T-cell (primary cell): Measurements from ENCODE around the gene AJM1. TPM values are rescaled to one million over a fixed set of nuclear protein-coding genes. Genes with fewer than 3 reads are reported as not detected.
"Not testable (repeated sequence)": the region's sequence is repeated elsewhere in the genome, so short reads cannot be mapped to it uniquely, and the experiment has no call there.

ENCODE experiments used
- ATAC-seq, 4 experiments: fragments of 200-7000 bp in 3 of 4; fragments of 150-1000 bp in 1 of 4; cut with Tn5 transposase; replicated peaks in 1 of 4; 1 replicate in 3 of 4; 2 replicates in 1 of 4; pipeline ENCODE4 v1.10.0; 2021; ENCODE audit warnings: moderate library complexity in 3 of 4, mild to moderate bottlenecking in 2 of 4, moderate number of reproducible peaks in 1 of 4
- CTCF ChIA-PET, 2 donors: fragments of 300-600 bp; sonication (Branson Sonifier 250); formaldehyde crosslinking; loops; one replicate each; lab custom pipeline; 2022; ENCODE audit warnings: antibody characterized with exemption in 2 of 2; lab: Charles Lee
- POLR2A ChIA-PET, 2 donors: fragments of 300-600 bp; sonication (Branson Sonifier 250); formaldehyde crosslinking; loops; one replicate each; lab custom pipeline; 2022; ENCODE audit warnings: antibody characterized with exemption in 2 of 2; lab: Charles Lee
- DNase-seq, 35 experiments: peaks; one replicate each; pipeline versions ENCODE4 v3.0.0 to v3.0.0-alpha.2; 2013 to 2023
- H3K27ac ChIP-seq: one replicate; pipeline ENCODE4 v1.5.1; 2013; ENCODE audit warnings: low read length
- H3K27me3 ChIP-seq, 2 experiments: replicated peaks in 1 of 2; 1 replicate in 1 of 2; 2 replicates in 1 of 2; pipeline versions ENCODE4 v1.6.1 to v1.7.0; 2013; ENCODE audit warnings: low read length in 1 of 2, mixed read lengths in 1 of 2; ENCODE audit not compliant: control insufficient read depth in 2 of 2, insufficient read depth in 2 of 2; ENCODE audit errors: extremely low read depth in 1 of 2
- H3K36me3 ChIP-seq, 2 donors: 1 replicate in 1 of 2; 2 replicates in 1 of 2; pipeline versions ENCODE4 v1.6.1 to v1.7.0; 2013; ENCODE audit warnings: low read length in 1 of 2; ENCODE audit not compliant: control insufficient read depth in 2 of 2, insufficient read depth in 1 of 2; ENCODE audit errors: extremely low read depth in 1 of 2
- H3K4me1 ChIP-seq, 2 experiments: 1 replicate in 1 of 2; 2 replicates in 1 of 2; pipeline versions ENCODE4 v1.6.1 to v1.7.0; 2013; ENCODE audit warnings: low read length in 2 of 2, mixed read lengths in 1 of 2; ENCODE audit not compliant: insufficient read depth in 2 of 2, control insufficient read depth in 1 of 2; ENCODE audit errors: extremely low read depth in 1 of 2
- H3K4me3 ChIP-seq, 2 donors: 1 replicate in 1 of 2; 2 replicates in 1 of 2; pipeline versions ENCODE4 v1.5.1 to v1.7.0; 2013; ENCODE audit warnings: mild to moderate bottlenecking in 2 of 2, low read length in 1 of 2, moderate library complexity in 1 of 2; ENCODE audit not compliant: control insufficient read depth in 1 of 2; ENCODE audit errors: extremely low read depth in 1 of 2
- H3K9me3 ChIP-seq: 2 replicates; pipeline ENCODE4 v1.7.0; 2013
- H3K27ac Mint-ChIP-seq, 2 donors: one replicate each; pipeline ENCODE4 v1.8.0; 2020 to 2021; ENCODE audit warnings: mild to moderate bottlenecking in 2 of 2, mixed read lengths in 2 of 2
- H3K27me3 Mint-ChIP-seq, 2 donors: one replicate each; pipeline ENCODE4 v1.8.0; 2021 to 2022; ENCODE audit warnings: mixed read lengths in 2 of 2
- H3K36me3 Mint-ChIP-seq: one replicate; pipeline ENCODE4 v1.8.0; 2021; ENCODE audit warnings: mixed read lengths
- H3K4me1 Mint-ChIP-seq, 3 donors: one replicate each; pipeline ENCODE4 v1.8.0; 2020 to 2022; ENCODE audit warnings: mixed read lengths in 3 of 3, mild to moderate bottlenecking in 1 of 3
- H3K4me3 Mint-ChIP-seq, 3 donors: one replicate each; pipeline ENCODE4 v1.8.0; 2020 to 2022; ENCODE audit warnings: mild to moderate bottlenecking in 3 of 3, mixed read lengths in 3 of 3, moderate library complexity in 3 of 3
- H3K9me3 Mint-ChIP-seq, 3 donors: one replicate each; pipeline ENCODE4 v1.8.0; 2020 to 2022; ENCODE audit warnings: mixed read lengths in 3 of 3
- WGBS: methylation state at CpG from one replicate; pipeline ENCODE4 v1.1.5; 2013; ENCODE audit warnings: missing lambda C conversion rate; ENCODE audit not compliant: insufficient coverage; 5-methylcytosine and 5-hydroxymethylcytosine counted together
- total RNA-seq, 35 experiments: library from RNA in 6 of 35; stranded (reverse) in 6 of 35; fragments of 120-200 nt in 1 of 35; gene quantifications; one replicate each; pipeline versions ENCODE4 v1.2.1 to v1.2.4 and lab custom pipeline; 2013 to 2026

AJM1 gene
- total RNA-seq, 5 donors from 2014 or later (not counting 1 experiment from before 2014, with no cell fraction given), result 2.1 to 7.5 (median 5.1) TPM

DNA sequence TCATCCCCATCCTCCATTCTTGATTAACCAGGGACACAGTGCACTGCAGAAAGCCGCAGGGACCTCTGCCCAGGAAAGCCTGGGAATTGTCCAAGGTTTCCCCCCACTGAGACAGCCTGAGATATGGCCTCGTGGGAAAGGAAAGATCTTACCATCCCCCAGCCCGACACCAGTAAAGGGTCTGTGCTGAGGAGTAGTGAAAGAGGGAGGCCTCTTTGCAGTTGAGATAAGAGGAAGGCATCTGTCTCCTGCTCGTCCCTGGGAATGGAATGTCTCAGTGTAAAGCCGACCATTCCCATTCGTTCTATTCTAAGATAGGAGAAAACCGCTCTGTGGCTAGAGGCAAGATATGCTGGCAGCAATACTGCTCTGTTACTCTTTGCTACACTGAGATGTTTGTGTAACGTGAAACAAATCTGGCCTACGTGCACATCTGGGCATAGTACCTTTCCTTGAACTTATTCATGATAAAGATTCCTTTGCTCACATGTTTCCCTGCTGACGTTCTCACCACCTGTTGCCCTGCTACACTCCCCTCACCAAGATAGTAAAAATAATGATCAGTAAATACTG lies 45.4 kb upstream of the AJM1 start:
- H3K36me3 Mint-ChIP-seq, ATAC-seq, H3K27ac ChIP-seq, H3K9me3 ChIP-seq, H3K9me3 Mint-ChIP-seq, CTCF ChIA-PET, DNase-seq, H3K4me3 ChIP-seq, H3K27me3 Mint-ChIP-seq, POLR2A ChIA-PET, H3K36me3 ChIP-seq, H3K27ac Mint-ChIP-seq: not testable (repeated sequence)
- H3K4me1 Mint-ChIP-seq, result peaks cover 36 to 44% (median 38%) of the 10 kb centered on the region in 3 donors
- 72% methylated on average over 4 of the region's 10 CpGs for WGBS
- H3K4me1 ChIP-seq, result peaks cover 4 to 49% of the 10 kb centered on the region in 2 experiments
- H3K27me3 ChIP-seq, result peaks cover 0 to 27% of the 10 kb centered on the region in 2 experiments
- peak overlapping the region in 1 of 3 donors; percentile 28 for H3K4me3 Mint-ChIP-seq

DNA sequence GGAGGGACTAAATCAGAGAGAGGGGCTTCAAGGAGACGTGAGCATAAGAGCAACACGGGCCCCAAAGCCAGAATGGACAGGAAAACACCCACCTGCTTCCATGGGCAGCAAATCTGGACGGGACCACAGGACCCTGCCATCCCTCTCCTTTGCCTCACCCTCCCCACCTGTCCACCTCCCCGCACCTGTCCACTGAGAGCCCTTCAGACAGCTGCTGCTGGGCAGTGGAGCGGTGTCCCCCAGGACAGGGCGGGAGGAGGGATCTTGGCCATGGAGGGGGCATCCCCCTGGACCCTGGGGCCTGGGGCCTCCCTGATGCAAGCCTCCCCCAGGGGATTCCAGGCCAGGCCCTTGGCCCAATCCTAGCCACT lies 43.6 kb upstream of the AJM1 start:
- H3K4me3 Mint-ChIP-seq, result no peak overlapping the region

GRCh38 chr9:136799079-136799853 lies 43.0 kb upstream of the AJM1 start:
- no peak for ATAC-seq
- no peak overlapping the region for H3K27ac ChIP-seq

More for the DNA sequence above, 43.6 kb upstream of the AJM1 start:
- no peaks in the 10 kb centered on the region for H3K9me3 Mint-ChIP-seq
- DNase-seq (no peak), ATAC-seq (no peak)
- Histone ChIP-seq H3K27me3 (peaks cover 0 to 32% of the 10 kb centered on the region in 2 experiments), H3K4me3 (no peak overlapping the region), H3K4me1 (peaks cover 4 to 36% of the 10 kb centered on the region in 2 experiments), H3K9me3 (no peaks in the 10 kb centered on the region), H3K36me3 (no peaks in the 10 kb centered on the region), H3K27ac (no peak overlapping the region)
- H3K27ac Mint-ChIP-seq, result no peak overlapping the region
- ChIA-PET CTCF (no interaction called here), POLR2A (no interaction called here)
- H3K36me3 Mint-ChIP-seq, result no peaks in the 10 kb centered on the region
- peaks cover 0 to 2% of the 10 kb centered on the region in 2 donors for H3K27me3 Mint-ChIP-seq
- WGBS, result 90% methylated on average over 2 of the region's 6 CpGs
- H3K4me1 Mint-ChIP-seq, result peaks cover 31 to 35% (median 31%) of the 10 kb centered on the region in 3 donors

DNA sequence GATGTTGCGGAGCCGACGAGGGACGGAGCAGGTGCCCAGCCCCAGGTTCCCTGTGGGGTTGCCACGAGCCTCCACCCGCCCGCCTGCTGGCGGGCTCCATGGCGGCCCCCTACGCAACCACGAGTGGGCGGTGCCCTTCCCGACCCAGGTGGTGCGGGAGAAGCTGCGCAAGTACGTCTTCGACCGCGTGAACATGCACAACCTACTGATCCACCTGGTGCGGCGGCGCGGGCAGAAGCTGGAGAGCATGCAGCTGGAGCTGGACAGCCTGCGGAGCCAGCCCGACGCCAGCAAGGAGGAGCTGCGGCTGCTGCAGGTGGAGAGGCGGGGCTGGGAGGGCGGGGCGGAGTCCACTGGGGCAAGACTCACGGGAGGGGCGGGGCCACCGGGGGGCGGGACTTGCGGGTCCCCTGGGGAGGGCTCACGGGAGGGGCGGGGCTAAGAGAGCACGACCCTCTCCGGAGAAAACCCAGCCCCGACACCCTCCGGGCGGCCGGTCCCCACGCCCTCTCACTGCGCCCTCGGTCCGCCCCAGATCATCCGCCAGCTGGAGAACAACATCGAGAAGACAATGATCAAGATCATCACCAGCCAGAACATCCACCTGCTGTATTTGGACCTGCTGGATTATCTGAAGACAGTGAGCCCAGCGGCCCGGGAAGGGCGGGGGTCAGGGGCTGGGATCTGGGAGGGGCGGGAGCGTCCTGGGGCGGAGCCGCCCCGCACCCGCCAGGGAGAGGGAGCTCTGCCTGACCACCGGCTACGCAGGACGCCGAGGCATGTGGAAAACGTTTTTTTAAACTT lies 42.2 kb upstream of the AJM1 start:
- H3K4me3 Mint-ChIP-seq, result peak overlapping the region; percentile 78 to 81 (median 78)
- H3K36me3 ChIP-seq, result no peaks in the 10 kb centered on the region
- peaks cover 4 to 36% of the 10 kb centered on the region in 2 experiments for H3K4me1 ChIP-seq
- no peaks in the 10 kb centered on the region for H3K9me3 ChIP-seq
- peaks cover 0 to 2% of the 10 kb centered on the region in 2 donors for H3K27me3 Mint-ChIP-seq
- POLR2A ChIA-PET, result interaction anchor here (0.5 to 0.7 kb wide), 5 partner anchors 11 to 333 kb away, joined by 3 to 9 read pairs (median 3); no protein-coding TSS in a partner anchor
- no peaks in the 10 kb centered on the region for H3K9me3 Mint-ChIP-seq
- H3K27ac Mint-ChIP-seq, result peak overlapping the region in 1 of 2 donors; percentile 58
- peak overlapping the region; percentile 64 to 71 for H3K4me3 ChIP-seq
- H3K4me1 Mint-ChIP-seq, result peaks cover 31 to 35% (median 34%) of the 10 kb centered on the region in 3 donors
- WGBS, result under 1% methylated on average over 45 of the region's 63 CpGs
- H3K27me3 ChIP-seq, result peaks cover 0 to 32% of the 10 kb centered on the region in 2 experiments
- ATAC-seq, result peak; percentile 77 to 88 (median 82)
- no peaks in the 10 kb centered on the region for H3K36me3 Mint-ChIP-seq
- DNase-seq, result peak; percentile 70 to 96 (median 85)
- CTCF ChIA-PET, result interaction anchor here in 1 of 2 donors (0.5 to 0.6 kb wide), 2 partner anchors 271 to 387 kb away, joined by 3 to 4 read pairs; no protein-coding TSS in a partner anchor
- no peak overlapping the region for H3K27ac ChIP-seq

More at GRCh38 chr9:136799079-136799853, 43.0 kb upstream of the AJM1 start:
- Mint-ChIP-seq H3K27me3 (peaks cover 0 to 2% of the 10 kb centered on the region in 2 donors), H3K27ac (no peak overlapping the region), H3K36me3 (no peaks in the 10 kb centered on the region), H3K9me3 (no peaks in the 10 kb centered on the region), H3K4me3 (peak overlapping the region; percentile 39 to 81 (median 78)), H3K4me1 (peaks cover 31 to 35% (median 34%) of the 10 kb centered on the region in 3 donors)
- no peak for DNase-seq
- H3K4me1 ChIP-seq, result peaks cover 4 to 36% of the 10 kb centered on the region in 2 experiments
- peak overlapping the region; percentile 64 to 71 for H3K4me3 ChIP-seq
- no peaks in the 10 kb centered on the region for H3K36me3 ChIP-seq
- WGBS, result 24% methylated on average over 28 of the region's 35 CpGs
- peaks cover 0 to 32% of the 10 kb centered on the region in 2 experiments for H3K27me3 ChIP-seq
- no peaks in the 10 kb centered on the region for H3K9me3 ChIP-seq
- POLR2A ChIA-PET, result interaction anchor here (0.7 kb wide), 2 partner anchors 192 to 288 kb away, joined by 3 read pairs; no protein-coding TSS in a partner anchor
- CTCF ChIA-PET, result interaction anchor here in 1 of 2 donors (0.6 kb wide), 1 partner anchor 386 kb away, joined by 4 read pairs; no protein-coding TSS in a partner anchor

GRCh38 chr9:136802321-136802720 lies 40.0 kb upstream of the AJM1 start:
- no peak overlapping the region for H3K4me3 ChIP-seq
- peaks cover 10 to 45% of the 10 kb centered on the region in 2 experiments for H3K4me1 ChIP-seq
- 83% methylated on average over 2 of the region's 6 CpGs for WGBS
- no peak overlapping the region for H3K27ac ChIP-seq
- peaks cover 0 to 32% of the 10 kb centered on the region in 2 experiments for H3K27me3 ChIP-seq
- Mint-ChIP-seq H3K9me3 (no peaks in the 10 kb centered on the region), H3K4me1 (peaks cover 27 to 34% (median 33%) of the 10 kb centered on the region in 3 donors), H3K27ac (no peak overlapping the region), H3K4me3 (peak overlapping the region in 1 of 3 donors; percentile 23), H3K27me3 (no peaks in the 10 kb centered on the region), H3K36me3 (no peaks in the 10 kb centered on the region)
- ChIA-PET POLR2A (no interaction called here), CTCF (no interaction called here)
- no peaks in the 10 kb centered on the region for H3K9me3 ChIP-seq
- ATAC-seq, result no peak
- DNase-seq, result no peak
- H3K36me3 ChIP-seq, result peaks cover 0 to 4% of the 10 kb centered on the region in 2 donors
